Spinal cord (tissue), 10 donors: ENCODE measurements around the gene TOPORS. TPM values are rescaled to one million over a fixed set of nuclear protein-coding genes. Genes with fewer than 3 reads are reported as not detected.

ENCODE experiments used
- DNase-seq, 6 donors: peaks; one replicate each; pipeline versions ENCODE4 v3.0.0 to v3.0.0-alpha.2; 2013 to 2015; ENCODE audit warnings: low spot score in 6 of 6, low read depth in 4 of 6
- H3K27ac ChIP-seq: one replicate; pipeline ENCODE4 v1.5.1; 2013; ENCODE audit warnings: low read depth, low read length, control low read depth
- H3K27me3 ChIP-seq: one replicate; pipeline ENCODE4 v1.6.1; 2013; ENCODE audit warnings: low read length; ENCODE audit not compliant: control insufficient read depth, insufficient read depth
- H3K36me3 ChIP-seq: one replicate; pipeline ENCODE4 v1.6.1; 2013; ENCODE audit warnings: low read length; ENCODE audit not compliant: control insufficient read depth, insufficient read depth
- H3K4me1 ChIP-seq: one replicate; pipeline ENCODE4 v1.6.1; 2013; ENCODE audit warnings: low read length; ENCODE audit not compliant: control insufficient read depth, insufficient read depth
- H3K4me3 ChIP-seq: one replicate; pipeline ENCODE4 v1.5.1; 2013; ENCODE audit warnings: low read depth, low read length, control low read depth
- H3K9me3 ChIP-seq: one replicate; pipeline ENCODE4 v1.6.1; 2013; ENCODE audit warnings: low read length; ENCODE audit not compliant: control insufficient read depth, insufficient read depth
- WGBS: methylation state at CpG from one replicate; pipeline ENCODE4 v1.1.5; 2013; ENCODE audit warnings: missing lambda C conversion rate; ENCODE audit not compliant: insufficient coverage; 5-methylcytosine and 5-hydroxymethylcytosine counted together
- polyA plus RNA-seq, 2 donors: library from polyadenylated mRNA; unstranded; fragments of 120-200 nt; gene quantifications; one replicate each; pipeline ENCODE4 v1.2.1, GENCODE V29; 2013; ENCODE audit not compliant: insufficient read length in 2 of 2
- total RNA-seq, 2 donors: library from RNA; depleted of rRNA in 1 of 2; stranded (reverse); fragments of 120-200 nt in 1 of 2; fragments of >200 nt in 1 of 2; gene quantifications; one replicate each; pipeline versions ENCODE4 v1.2.3 to v1.2.4, GENCODE V29; 2013 to 2014
- donor health status: healthy.

TOPORS gene
- total and polyA plus RNA-seq, 4 donors, result 17.1 to 42.3 (median 26.6) TPM

DNA sequence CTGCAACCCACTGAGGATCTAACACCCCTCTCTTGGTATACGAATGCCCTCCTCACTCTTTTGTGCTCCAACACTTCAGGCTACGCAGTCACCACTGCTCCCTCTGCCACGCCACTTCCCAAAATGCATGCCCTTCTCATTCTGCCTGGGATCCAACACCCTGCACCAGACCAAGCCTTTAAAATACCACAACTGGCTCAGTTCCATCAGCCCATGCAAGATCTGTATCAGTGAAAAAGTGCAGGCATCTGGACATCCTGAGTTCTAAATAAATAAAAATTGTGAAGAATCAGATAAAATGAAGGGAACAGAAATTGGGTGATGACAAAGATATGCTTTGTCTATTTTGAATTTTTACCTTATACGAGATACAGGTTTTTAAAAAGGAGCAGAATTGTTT is 17.9 kb upstream of the TOPORS start:
- H3K27me3 ChIP-seq, result no peaks in the 10 kb centered on the region
- WGBS, result 93% methylated on average over 3 of the region's 4 CpGs
- H3K4me3 ChIP-seq, result no peak overlapping the region
- peaks cover 26% of the 10 kb centered on the region for H3K36me3 ChIP-seq
- H3K4me1 ChIP-seq, result no peaks in the 10 kb centered on the region
- DNase-seq, result no peak
- no peak overlapping the region for H3K27ac ChIP-seq
- no peaks in the 10 kb centered on the region for H3K9me3 ChIP-seq

GRCh38 chr9:32566770-32567169 is 14.4 kb upstream of the TOPORS start:
- 98% methylated on average over 26 of the region's 26 CpGs for WGBS
- Histone ChIP-seq H3K4me1 (no peaks in the 10 kb centered on the region), H3K27ac (no peak overlapping the region), H3K4me3 (no peak overlapping the region), H3K27me3 (no peaks in the 10 kb centered on the region), H3K36me3 (peaks cover 33% of the 10 kb centered on the region), H3K9me3 (no peaks in the 10 kb centered on the region)
- DNase-seq, result no peak

- H3K27me3 ChIP-seq, result no peaks in the 10 kb centered on the region
- DNase-seq, result no peak
- WGBS, result 100% methylated on average over 1 of the region's 6 CpGs
- H3K4me1 ChIP-seq, result no peaks in the 10 kb centered on the region
- peaks cover 33% of the 10 kb centered on the region for H3K36me3 ChIP-seq
- H3K4me3 ChIP-seq, result no peak overlapping the region
- no peak overlapping the region for H3K27ac ChIP-seq
- H3K9me3 ChIP-seq, result no peaks in the 10 kb centered on the region
Measured at GRCh38 chr9:32565967-32566366, 13.6 kb upstream of the TOPORS start.

GRCh38 chr9:32558408-32558934 is 6.1 kb upstream of the TOPORS start:
- no peak for DNase-seq
- Histone ChIP-seq H3K4me3 (no peak overlapping the region), H3K36me3 (no peaks in the 10 kb centered on the region), H3K27ac (no peak overlapping the region), H3K27me3 (no peaks in the 10 kb centered on the region), H3K9me3 (no peaks in the 10 kb centered on the region), H3K4me1 (no peaks in the 10 kb centered on the region)
- WGBS, result no CpG with 5 or more reads among the region's 3 CpGs

DNA sequence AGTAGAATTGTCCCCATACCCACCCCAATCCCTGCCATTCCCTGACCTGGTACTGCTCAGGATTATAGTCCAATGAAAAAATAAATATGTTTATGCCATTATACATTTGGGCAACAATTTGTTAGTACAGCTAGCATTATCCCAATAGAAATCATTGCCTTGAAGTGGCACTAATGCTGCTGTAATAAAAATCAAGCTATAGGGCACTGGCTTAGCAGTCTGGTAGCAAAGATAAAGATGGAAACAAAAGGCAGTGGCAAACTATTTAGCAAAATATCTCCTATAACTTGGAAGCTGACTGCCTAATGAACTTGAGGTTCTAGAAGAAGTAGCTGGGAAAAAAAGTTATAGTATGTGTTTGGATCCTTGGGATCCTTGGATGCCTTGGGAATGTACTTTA is 2.2 kb upstream of the TOPORS start:
- no peaks in the 10 kb centered on the region for H3K36me3 ChIP-seq
- peaks cover 5% of the 10 kb centered on the region for H3K4me1 ChIP-seq
- no peak overlapping the region for H3K27ac ChIP-seq
- H3K4me3 ChIP-seq, result no peak overlapping the region
- H3K9me3 ChIP-seq, result no peaks in the 10 kb centered on the region
- H3K27me3 ChIP-seq, result no peaks in the 10 kb centered on the region
- DNase-seq, result no peak

DNA sequence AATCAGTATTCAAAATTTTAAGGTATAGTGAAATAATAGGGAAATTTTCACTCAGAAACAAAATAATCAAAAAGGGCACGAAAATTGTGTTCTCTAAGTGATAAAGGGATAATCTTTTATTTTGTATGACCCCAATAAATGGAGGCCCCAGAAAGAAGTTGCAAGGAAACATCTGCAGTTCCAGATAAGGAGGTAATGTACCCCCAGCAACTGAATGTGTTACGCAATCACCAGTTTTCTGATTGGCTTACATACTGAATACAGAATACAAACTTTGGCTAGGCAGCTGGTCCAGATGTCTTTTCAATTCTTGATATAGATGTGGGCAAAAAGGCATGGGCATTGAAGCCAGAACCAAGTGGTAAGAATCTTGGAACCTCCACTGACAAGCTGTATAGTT is 1.7 kb upstream of the TOPORS start:
- no CpG with 5 or more reads among the region's 2 CpGs for WGBS
- Histone ChIP-seq H3K27ac (no peak overlapping the region), H3K9me3 (no peaks in the 10 kb centered on the region), H3K27me3 (no peaks in the 10 kb centered on the region), H3K36me3 (no peaks in the 10 kb centered on the region), H3K4me3 (no peak overlapping the region), H3K4me1 (peaks cover 5% of the 10 kb centered on the region)
- no peak for DNase-seq

- H3K27ac ChIP-seq, result peak overlapping the region; percentile 100
- WGBS, result under 1% methylated on average over 22 of the region's 36 CpGs
- peak overlapping the region; percentile 97 for H3K4me3 ChIP-seq
- H3K36me3 ChIP-seq, result peaks cover 5% of the 10 kb centered on the region
- no peaks in the 10 kb centered on the region for H3K27me3 ChIP-seq
- DNase-seq, result peak in 5 of 6 donors; percentile 21 to 73 (median 33)
- H3K4me1 ChIP-seq, result peaks cover 11% of the 10 kb centered on the region
- H3K9me3 ChIP-seq, result no peaks in the 10 kb centered on the region
Measured at GRCh38 chr9:32551276-32552051, 922 bp downstream of the TOPORS start.

DNA sequence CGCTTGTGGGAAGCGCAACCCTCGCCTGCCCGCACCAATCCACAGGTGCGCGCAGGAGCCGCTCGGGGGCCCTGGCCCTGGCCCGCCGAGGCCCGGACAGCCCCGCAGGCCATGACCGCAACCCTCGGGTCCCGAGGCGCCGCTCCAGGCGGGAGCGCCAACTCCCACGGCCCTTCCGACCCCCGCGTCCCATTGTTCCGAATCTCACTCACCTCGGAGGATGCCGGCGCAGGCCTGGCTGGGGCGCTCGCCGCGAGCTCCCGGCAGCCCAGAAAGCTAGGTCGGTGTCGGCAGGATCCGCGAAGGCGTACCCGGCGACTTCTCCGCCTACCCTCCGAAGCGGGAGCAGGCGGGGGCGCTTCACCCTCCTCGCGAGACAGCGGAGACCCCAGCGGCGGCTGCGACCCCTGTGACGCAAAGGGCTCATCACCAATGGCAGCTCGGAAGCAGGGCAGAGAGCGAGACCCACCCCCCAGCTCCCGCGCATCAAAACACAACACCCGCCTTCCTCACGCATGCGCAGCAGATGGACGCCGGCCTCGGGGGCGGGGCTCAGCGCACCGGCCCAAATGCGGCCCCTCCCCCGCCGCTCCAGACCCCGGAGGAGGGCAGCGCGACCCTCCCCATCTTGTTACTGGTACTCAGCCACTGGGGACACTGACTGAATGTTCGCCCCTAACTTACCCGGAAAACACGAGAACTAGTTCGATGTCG is 1.7 kb downstream of the TOPORS start:
- peaks cover 11% of the 10 kb centered on the region for H3K4me1 ChIP-seq
- DNase-seq, result peak; percentile 89 to 99 (median 94)
- peak overlapping the region; percentile 97 for H3K4me3 ChIP-seq
- peak overlapping the region; percentile 100 for H3K27ac ChIP-seq
- no peaks in the 10 kb centered on the region for H3K9me3 ChIP-seq
- H3K27me3 ChIP-seq, result no peaks in the 10 kb centered on the region
- WGBS, result under 1% methylated on average over 70 of the region's 75 CpGs
- H3K36me3 ChIP-seq, result peaks cover 5% of the 10 kb centered on the region

GRCh38 chr9:32550150-32550561 is 2.2 kb downstream of the TOPORS start:
- WGBS, result 0% methylated on average over 7 of the region's 10 CpGs
- DNase-seq, result peak in 3 of 6 donors; percentile 14 to 53 (median 19)

More at GRCh38 chr9:32550150-32550561, 2.2 kb downstream of the TOPORS start:
- H3K4me3 ChIP-seq, result peak overlapping the region; percentile 97
- H3K27ac ChIP-seq, result peak overlapping the region; percentile 100
- peaks cover 5% of the 10 kb centered on the region for H3K36me3 ChIP-seq
- peaks cover 11% of the 10 kb centered on the region for H3K4me1 ChIP-seq
- H3K27me3 ChIP-seq, result no peaks in the 10 kb centered on the region
- no peaks in the 10 kb centered on the region for H3K9me3 ChIP-seq
